IMR-90 (cell line): Measurements from ENCODE around the gene WNT4. TPM values are rescaled to one million over a fixed set of nuclear protein-coding genes. Genes with fewer than 3 reads are reported as not detected.

Experiments
- ATAC-seq: fragments of 200-7000 bp; cut with Tn5 transposase; 2 replicates; pipeline ENCODE4 v1.9.1; 2020; ENCODE audit warnings: low read depth, mild to moderate bottlenecking, moderate library complexity
- BruUV-seq: library from RNA; stranded (reverse); fragments of 400-500 nt; replicated peaks from 2 replicates; lab custom pipeline; 2021; lab: Mats Ljungman, UMichigan
- CTCF ChIA-PET: fragments of 300-600 bp; formaldehyde crosslinking; extraction: SDS; loops from one replicate; lab custom pipeline; 2021; ENCODE audit warnings: antibody characterized with exemption; lab: Yijun Ruan, JAX
- POLR2A ChIA-PET: fragments of 300-600 bp; sonication (Branson Sonifier 250); formaldehyde crosslinking; loops from one replicate; lab custom pipeline; 2022; ENCODE audit warnings: antibody characterized with exemption; ENCODE audit not compliant: unreplicated experiment; lab: Charles Lee
- DNase-seq: peaks from one replicate; pipeline ENCODE4 v3.0.0; 2013
- H2AFZ ChIP-seq: replicated peaks from 2 replicates; pipeline ENCODE3; 2013; ENCODE audit warnings: low read length, mild to moderate bottlenecking; ENCODE audit not compliant: poor library complexity
- H2AK5ac ChIP-seq: 2 replicates; pipeline ENCODE4 v1.6.1; 2013; ENCODE audit warnings: low read depth, low read length, inconsistent platforms
- H2AK9ac ChIP-seq: replicated peaks from 2 replicates; pipeline ENCODE3; 2013; ENCODE audit warnings: mild to moderate bottlenecking, low read depth, low read length, moderate library complexity; ENCODE audit not compliant: poor library complexity
- H2BK120ac ChIP-seq: 2 replicates; pipeline ENCODE4 v1.6.1; 2013; ENCODE audit warnings: low read depth, low read length, inconsistent platforms
- H2BK15ac ChIP-seq: 3 replicates; pipeline ENCODE4 v1.6.1; 2013; ENCODE audit warnings: low read depth, low read length, inconsistent platforms
- H2BK20ac ChIP-seq: 2 replicates; pipeline ENCODE4 v1.6.1; 2013; ENCODE audit warnings: low read depth, mild to moderate bottlenecking, inconsistent platforms, low read length, moderate library complexity
- H2BK5ac ChIP-seq: 2 replicates; pipeline ENCODE4 v1.6.1; 2013; ENCODE audit warnings: mild to moderate bottlenecking, low read depth, low read length, inconsistent platforms; ENCODE audit not compliant: poor library complexity, severe bottlenecking
- H3K14ac ChIP-seq: replicated peaks from 2 replicates; pipeline ENCODE4 v1.6.1; 2013; ENCODE audit warnings: low read depth, low read length, inconsistent platforms
- H3K18ac ChIP-seq: 2 replicates; pipeline ENCODE4 v1.6.1; 2013; ENCODE audit warnings: low read depth, low read length, control low read depth
- H3K23ac ChIP-seq: 2 replicates; pipeline ENCODE4 v1.6.1; 2013; ENCODE audit warnings: low read depth, low read length, inconsistent platforms
- H3K27ac ChIP-seq: 2 replicates; pipeline ENCODE4 v1.5.1; 2013; ENCODE audit warnings: mild to moderate bottlenecking, control low read depth, low read length; ENCODE audit not compliant: insufficient read depth
- H3K27me3 ChIP-seq: 2 replicates; pipeline ENCODE4 v1.6.1; 2013; ENCODE audit warnings: low read length; ENCODE audit not compliant: control insufficient read depth, insufficient read depth
- H3K36me3 ChIP-seq: 2 replicates; pipeline ENCODE4 v1.6.1; 2013; ENCODE audit warnings: low read length, mixed read lengths; ENCODE audit not compliant: control insufficient read depth, insufficient read depth
- H3K4ac ChIP-seq: 2 replicates; pipeline ENCODE4 v1.6.1; 2013; ENCODE audit warnings: low read depth, low read length, inconsistent platforms
- H3K4me1 ChIP-seq: 2 replicates; pipeline ENCODE4 v1.6.1; 2013; ENCODE audit warnings: low read length, mixed read lengths; ENCODE audit not compliant: control insufficient read depth, insufficient read depth
- H3K4me2 ChIP-seq: 2 replicates; pipeline ENCODE4 v1.6.1; 2013; ENCODE audit warnings: low read depth, mild to moderate bottlenecking, control low read depth, low read length, moderate library complexity
- H3K4me3 ChIP-seq: 2 replicates; pipeline ENCODE4 v1.5.1; 2013; ENCODE audit warnings: low read depth, mild to moderate bottlenecking, control low read depth, low read length, moderate library complexity; ENCODE audit not compliant: insufficient read depth
- H3K56ac ChIP-seq: 2 replicates; pipeline ENCODE4 v1.6.1; 2013; ENCODE audit warnings: low read length, inconsistent platforms; ENCODE audit not compliant: insufficient read depth; ENCODE audit errors: extremely low read depth
- H3K79me1 ChIP-seq, 2 experiments: 2 replicates each; pipeline ENCODE4 v1.6.1; 2013; ENCODE audit warnings: low read length in 2 of 2, inconsistent platforms in 1 of 2, low read depth in 1 of 2
- H3K9ac ChIP-seq: 2 replicates; pipeline ENCODE4 v1.6.1; 2013; ENCODE audit warnings: low read depth, low read length, control low read depth
- H3K9me1 ChIP-seq: 2 replicates; pipeline ENCODE4 v1.6.1; 2013; ENCODE audit warnings: low read length, inconsistent platforms; ENCODE audit not compliant: insufficient read depth
- H3K9me3 ChIP-seq: 2 replicates; pipeline ENCODE4 v1.6.1; 2013; ENCODE audit warnings: low read length; ENCODE audit not compliant: control insufficient read depth, insufficient read depth
- H4K20me1 ChIP-seq: 2 replicates; pipeline ENCODE4 v1.6.1; 2013; ENCODE audit warnings: low read length, inconsistent platforms; ENCODE audit not compliant: insufficient read depth
- H4K5ac ChIP-seq: 2 replicates; pipeline ENCODE4 v1.6.1; 2013; ENCODE audit warnings: mild to moderate bottlenecking, low read depth, low read length, control low read depth
- H4K8ac ChIP-seq, 2 experiments: 2 replicates each; pipeline ENCODE4 v1.6.1; 2013; ENCODE audit warnings: low read depth in 2 of 2, low read length in 2 of 2, control low read depth in 1 of 2, inconsistent platforms in 1 of 2
- H4K91ac ChIP-seq: 2 replicates; pipeline ENCODE4 v1.6.1; 2013; ENCODE audit warnings: low read depth, low read length, inconsistent platforms; ENCODE audit not compliant: insufficient read depth
- CTCF ChIP-seq: conservative IDR thresholded peaks from 2 replicates; pipeline ENCODE4 v1.5.1; 2012; ENCODE audit warnings: mild to moderate bottlenecking, low read depth, low read length, improper control_type of control experiment
- WGBS, 2 experiments: methylation state at CpG; one replicate each; pipeline versions ENCODE4 v1.1.5 to v1.1.7; 2013; ENCODE audit warnings: missing lambda C conversion rate in 2 of 2; ENCODE audit not compliant: insufficient read length in 1 of 2; ENCODE audit errors: extremely low coverage in 2 of 2; 5-methylcytosine and 5-hydroxymethylcytosine counted together
- dilution Hi-C: fragments of 300-500 bp; cut with HindIII; formaldehyde crosslinking; loops from one replicate; pipeline ENCODE4 v1.14.3; 2018; ENCODE audit warnings: low sequenced_read_pairs; ENCODE audit not compliant: unreplicated experiment
- in situ Hi-C: fragments of 300-500 bp; cut with MboI; formaldehyde crosslinking; loops from 3 replicates; pipeline ENCODE4 v1.14.3; 2019; ENCODE audit warnings: low sequenced_read_pairs, inconsistent platforms, mixed read lengths
- intact Hi-C: fragments of 100-400 bp; cut with micrococcal nuclease; formaldehyde crosslinking; loops from 2 replicates; pipeline ENCODE4 v1.10.0; 2022
- polyA plus RNA-seq, 3 experiments: library from polyadenylated mRNA; depleted of rRNA; stranded (reverse); fragments of >200 nt; gene quantifications; 2 replicates each; pipeline ENCODE4 v1.2.3, GENCODE V29; 2012; ENCODE audit warnings: low replicate concordance in 1 of 3
- total RNA-seq: library from RNA; depleted of rRNA; stranded (reverse); fragments of >200 nt; gene quantifications from 2 replicates; pipeline ENCODE4 v1.2.3, GENCODE V29; 2012

WNT4 gene
- total and polyA plus RNA-seq, 2 of the 4 experiments (the other 2 are of a cell fraction): not detected

- Histone ChIP-seq H4K8ac (no peak overlapping the region), H3K4me3 (no peak overlapping the region), H2AK5ac (no peak overlapping the region), H2AFZ (no peak overlapping the region), H3K56ac (no peak overlapping the region), H3K9me3 (no peaks in the 10 kb centered on the region), H3K27me3 (no peaks in the 10 kb centered on the region), H2AK9ac (no peak overlapping the region), H4K20me1 (peaks cover 100% of the 10 kb centered on the region), H4K5ac (no peak overlapping the region), H3K36me3 (peaks cover 14% of the 10 kb centered on the region), H3K18ac (no peak overlapping the region), H2BK15ac (no peak overlapping the region), H2BK20ac (no peak overlapping the region), H2BK120ac (no peak overlapping the region), H2BK5ac (no peak overlapping the region), H3K9ac (no peak overlapping the region), H3K79me1 (peaks cover 0 to 42% of the 10 kb centered on the region in 2 experiments; a peak in 2 of 4 replicates), H4K91ac (no peak overlapping the region), H3K4me2 (no peak overlapping the region), H3K14ac (no peak overlapping the region), H3K23ac (0 out of 2 replicates have a peak overlapping the region, but pooled peaks have one; percentile 1), H3K9me1 (peaks cover 10% of the 10 kb centered on the region), H3K4ac (no peak overlapping the region), H3K27ac (no peak overlapping the region), H3K4me1 (peaks cover 18% of the 10 kb centered on the region)
- ChIA-PET POLR2A (no interaction called here), CTCF (no interaction called here)
- BruUV-seq: no TSS peak
- WGBS, 2 experiments: no CpG with 5 or more reads among the region's 1 CpG
- no peak for ATAC-seq
- in situ Hi-C loops (no loop called here), dilution Hi-C loops (no loop called here), intact Hi-C loops (no loop called here)
- no peak for DNase-seq
- TF ChIP-seq CTCF: no peak
Measured at GRCh38 chr1:22074803-22075202, 68.1 kb downstream of the WNT4 start.
